IMR-90 (cell line): ENCODE measurements around the gene THOC6.

ENCODE experiments used
- BHLHE40 ChIP-seq: fragments of 150-350 bp; IDR thresholded peaks from 2 replicates; pipeline ENCODE4 v1.6.1; 2016; ENCODE audit warnings: mild to moderate bottlenecking, low read depth, low read length
- CEBPB ChIP-seq: IDR thresholded peaks from 2 replicates; pipeline ENCODE4 v1.6.1; 2012; ENCODE audit warnings: low read depth, low read length, improper control_type of control experiment
- CTCF ChIP-seq: conservative IDR thresholded peaks from 2 replicates; pipeline ENCODE4 v1.5.1; 2012; ENCODE audit warnings: mild to moderate bottlenecking, low read depth, low read length, improper control_type of control experiment
- FOS ChIP-seq: fragments of 150-350 bp; IDR thresholded peaks from 2 replicates; pipeline ENCODE4 v1.6.1; 2016; ENCODE audit warnings: low read depth, low read length
- MAFK ChIP-seq: IDR thresholded peaks from 2 replicates; pipeline ENCODE4 v1.6.1; 2012; ENCODE audit warnings: low read depth, low read length, improper control_type of control experiment
- MAZ ChIP-seq: IDR thresholded peaks from 2 replicates; pipeline ENCODE4 v1.6.1; 2012; ENCODE audit warnings: low read depth, mild to moderate bottlenecking, low read length, improper control_type of control experiment, moderate library complexity, borderline replicate concordance
- MXI1 ChIP-seq: IDR thresholded peaks from 2 replicates; pipeline ENCODE4 v1.6.1; 2012; ENCODE audit warnings: low read depth, mild to moderate bottlenecking, low read length, moderate library complexity, borderline replicate concordance
- POLR2A ChIP-seq: IDR thresholded peaks from 2 replicates; pipeline ENCODE4 v1.6.1; 2012; ENCODE audit warnings: mild to moderate bottlenecking, low read depth, low read length
- RAD21 ChIP-seq: IDR thresholded peaks from 2 replicates; pipeline ENCODE4 v1.6.1; 2012; ENCODE audit warnings: low read length, improper control_type of control experiment
- SMC3 ChIP-seq: fragments of 150-350 bp; IDR thresholded peaks from 2 replicates; pipeline ENCODE4 v1.6.1; 2016; ENCODE audit warnings: low read depth, mild to moderate bottlenecking, antibody characterized with exemption, low read length, moderate library complexity
- USF2 ChIP-seq: fragments of 150-350 bp; IDR thresholded peaks from 2 replicates; pipeline ENCODE4 v1.6.1; 2017; ENCODE audit warnings: mild to moderate bottlenecking, antibody characterized with exemption, low read length, low read depth

DNA sequence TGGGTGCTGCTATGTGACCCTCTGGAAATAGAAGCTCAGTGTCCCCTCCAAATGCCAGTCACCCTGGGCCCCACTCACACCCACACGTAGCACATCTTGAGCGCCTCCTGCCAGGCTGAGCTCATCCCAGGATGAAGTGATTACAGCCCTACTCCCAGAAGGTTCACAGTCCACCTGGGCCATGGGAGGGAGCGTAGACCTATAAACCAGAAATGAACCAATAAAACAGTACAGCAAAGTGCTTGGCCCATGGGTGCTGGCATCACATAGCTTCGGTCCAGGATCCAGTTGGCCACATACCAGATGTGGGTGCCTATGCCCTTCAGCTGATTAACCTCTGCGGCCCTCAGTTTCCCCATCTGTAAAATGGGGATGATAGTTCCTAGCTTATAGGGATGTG is 15.1 kb downstream of the THOC6 start:
- TF ChIP-seq CTCF (no peak), USF2 (no peak), SMC3 (no peak), RAD21 (no peak), POLR2A (no peak), CEBPB (no peak), MAZ (no peak), FOS (no peak), MAFK (no peak), BHLHE40 (no peak), MXI1 (no peak)
